Measurements from ENCODE around the gene ANK3. TPM values are rescaled to one million over a fixed set of nuclear protein-coding genes. Genes with fewer than 3 reads are reported as not detected.

ANK3 gene
- total RNA-seq, 4 donors from 2014 or later = 34.8 to 91.3 (median 56.7) TPM

DNA sequence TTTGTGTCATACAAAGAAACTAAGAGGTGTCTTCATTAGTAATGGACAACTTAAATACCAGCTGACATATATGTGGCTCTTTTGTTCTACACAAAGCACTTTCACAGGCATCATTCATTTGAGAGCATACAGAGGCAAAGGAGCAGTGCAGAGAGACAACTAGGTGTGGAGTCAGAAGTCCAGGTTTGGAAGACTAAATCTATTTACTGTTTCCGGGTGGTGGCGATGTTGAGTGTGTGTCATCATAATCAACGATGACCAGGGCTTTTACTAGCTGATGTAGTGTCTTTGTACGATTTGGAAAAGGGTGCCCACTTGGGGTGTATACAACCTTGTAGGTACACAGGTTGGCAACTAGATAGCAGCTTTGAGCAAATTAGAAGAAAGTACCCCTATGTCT lies 287.9 kb downstream of the ANK3 start:
- Histone ChIP-seq H3K36me3 (no peaks in the 10 kb centered on the region), H3K27ac (no peak overlapping the region), H3K9me3 (no peaks in the 10 kb centered on the region), H3K27me3 (no peaks in the 10 kb centered on the region), H3K4me3 (no peak overlapping the region), H3K4me1 (no peaks in the 10 kb centered on the region)
- intact Hi-C loops (cut with DNase I; ENCODE audit: low total_unique reads) = loop anchor here (5.0 to 10.0 kb wide), 2 partner anchors 110 to 333 kb away; no protein-coding TSS in a partner anchor
- DNase-seq = no peak
- TF ChIP-seq CTCF (IDR thresholded peaks at IDR 0.05) (no peak), POLR2A (IDR thresholded peaks at IDR 0.05) (no peak)

- Histone ChIP-seq H3K27ac (no peak overlapping the region), H3K36me3 (no peaks in the 10 kb centered on the region), H3K4me3 (no peak overlapping the region), H3K9me3 (no peaks in the 10 kb centered on the region), H3K27me3 (no peaks in the 10 kb centered on the region), H3K4me1 (no peaks in the 10 kb centered on the region)
- DNase-seq = no peak
- TF ChIP-seq CTCF (IDR thresholded peaks at IDR 0.05) = peak; percentile 42 to 73 (median 56)
- no peak for TF ChIP-seq POLR2A (IDR thresholded peaks at IDR 0.05)
- intact Hi-C loops (cut with DNase I; ENCODE audit: low total_unique reads) = loop anchor here (5.0 to 10.0 kb wide), 2 partner anchors 112 to 335 kb away; no protein-coding TSS in a partner anchor
Observed at GRCh38 chr10:60099998-60100747, 289.5 kb downstream of the ANK3 start.

DNA sequence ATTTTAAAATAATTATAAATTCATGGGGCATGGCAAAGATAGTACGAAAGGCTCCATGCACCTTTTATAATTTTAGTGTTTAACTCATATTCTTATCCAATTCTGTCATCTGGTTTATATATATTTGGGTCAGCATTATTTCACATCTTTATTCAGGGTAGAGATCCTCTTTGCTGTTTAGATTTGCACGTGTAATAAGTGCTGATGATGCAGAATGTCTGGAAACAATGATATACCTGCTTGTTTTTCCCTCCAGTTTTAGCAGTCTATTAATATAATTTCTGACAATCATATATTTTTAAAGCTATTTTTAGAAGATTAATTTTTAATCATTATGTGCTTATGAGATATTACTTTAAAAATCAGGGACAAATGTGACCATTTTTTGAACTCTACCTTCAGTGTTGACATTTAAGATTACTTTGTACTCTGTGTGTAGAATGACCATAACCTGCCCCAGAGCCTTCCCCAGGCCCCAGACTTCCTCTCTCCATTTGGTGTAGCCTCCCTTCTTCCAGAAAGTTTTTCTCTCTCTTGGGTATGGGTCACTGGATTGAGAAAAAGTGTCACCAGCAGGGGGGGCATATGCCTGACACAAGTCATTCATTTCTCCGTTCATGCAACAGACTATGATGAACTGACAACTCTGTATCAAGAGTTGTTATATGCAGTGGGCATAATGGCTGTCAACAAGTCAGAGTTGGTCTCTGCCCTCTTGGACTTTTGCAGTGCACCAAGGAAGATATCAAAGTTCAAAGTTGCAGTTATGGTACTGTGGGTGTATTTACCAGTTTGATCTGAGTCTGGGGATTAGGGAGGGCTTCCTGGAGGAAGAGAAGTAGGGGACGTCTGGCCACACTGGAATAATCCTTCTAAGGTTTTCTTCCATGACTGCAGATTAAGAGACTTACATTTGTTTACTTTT lies 290.7 kb downstream of the ANK3 start:
- no peak for DNase-seq
- Histone ChIP-seq H3K27me3 (no peaks in the 10 kb centered on the region), H3K27ac (no peak overlapping the region), H3K36me3 (no peaks in the 10 kb centered on the region), H3K4me3 (no peak overlapping the region), H3K4me1 (no peaks in the 10 kb centered on the region), H3K9me3 (no peaks in the 10 kb centered on the region)
- TF ChIP-seq CTCF (IDR thresholded peaks at IDR 0.05) (no peak), POLR2A (IDR thresholded peaks at IDR 0.05) (no peak)
- intact Hi-C loops (cut with DNase I; ENCODE audit: low total_unique reads) = no loop called here

DNA sequence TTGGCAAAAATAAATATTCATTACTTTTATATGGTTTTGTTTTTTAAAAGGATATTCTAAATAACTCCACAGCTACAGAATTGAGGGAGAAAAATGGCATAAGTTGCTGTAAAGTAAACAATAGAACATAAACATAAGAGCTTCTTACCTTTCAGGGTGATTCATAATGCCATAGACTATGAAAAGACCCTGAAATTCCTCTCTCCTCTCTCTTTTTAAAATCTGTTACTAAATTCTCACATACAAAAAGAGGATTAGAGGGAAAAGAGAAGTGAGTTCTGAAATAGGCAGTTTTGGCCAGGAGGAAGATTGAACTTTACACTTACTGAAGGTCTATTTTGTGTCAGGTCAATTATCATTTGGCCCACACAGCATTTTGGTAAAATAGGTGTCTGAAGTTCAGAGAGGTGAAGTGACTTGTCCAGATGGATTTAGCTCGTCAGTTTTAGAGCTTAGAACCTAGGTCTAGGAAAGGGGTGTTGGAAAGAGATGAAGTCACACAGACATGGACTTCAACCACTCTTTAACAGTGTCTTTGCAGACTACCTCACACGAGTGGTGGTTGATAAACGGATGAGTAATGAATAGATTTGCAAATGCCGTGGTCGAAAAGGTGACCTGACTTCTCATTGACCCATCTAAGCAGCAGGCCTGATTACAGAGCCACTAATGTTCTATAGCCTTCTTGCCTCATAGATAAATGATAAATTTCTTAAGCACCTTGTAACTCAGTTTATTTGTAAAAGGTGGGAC lies 292.7 kb downstream of the ANK3 start:
- Histone ChIP-seq H3K36me3 (no peaks in the 10 kb centered on the region), H3K4me3 (no peak overlapping the region), H3K4me1 (no peaks in the 10 kb centered on the region), H3K9me3 (no peaks in the 10 kb centered on the region), H3K27me3 (no peaks in the 10 kb centered on the region), H3K27ac (no peak overlapping the region)
- no peak for DNase-seq
- intact Hi-C loops (cut with DNase I; ENCODE audit: low total_unique reads) = no loop called here
- TF ChIP-seq POLR2A (IDR thresholded peaks at IDR 0.05) (no peak), CTCF (IDR thresholded peaks at IDR 0.05) (no peak)

All from uterus (tissue), 4 donors.